Stomach (tissue), 4 donors: Measurements from ENCODE around the gene SPARC.

Experiments used
- CTCF ChIP-seq, 7 experiments: fragments of 450-650 bp in 4 of 7; fragments of 200-600 bp in 3 of 7; sonication (generic) in 3 of 7; IDR thresholded peaks; one replicate each; pipeline ENCODE4 v1.5.1; 2016 to 2019; ENCODE audit warnings: antibody characterized with exemption in 7 of 7, control low read depth in 2 of 7, mild to moderate bottlenecking in 1 of 7
- POLR2AphosphoS5 ChIP-seq, 3 donors: sonication (generic); formaldehyde crosslinking; IDR thresholded peaks; one replicate each; pipeline ENCODE4 v1.6.1; 2016; ENCODE audit warnings: antibody characterized with exemption in 3 of 3

- TF ChIP-seq CTCF (IDR thresholded peaks at IDR 0.05) (no peak), POLR2AphosphoS5 (IDR thresholded peaks at IDR 0.05) (no peak)
Measured at GRCh38 chr5:151678713-151679112, 8.0 kb downstream of the SPARC start.
